Keratinocyte (primary cell): ENCODE data around the gene GIMAP8. TPM values are rescaled to one million over a fixed set of nuclear protein-coding genes. Genes with fewer than 3 reads are reported as not detected.
"Not testable (repeated sequence)": the region's sequence is repeated elsewhere in the genome, so short reads cannot be mapped to it uniquely, and the experiment has no call there.

ENCODE experiments used
- DNase-seq: peaks from one replicate; pipeline ENCODE4 v3.0.0-alpha.2; 2011; ENCODE audit warnings: low read depth, missing footprints, low spot score
- FAIRE-seq: peaks from 2 replicates; lab custom pipeline; 2011; peaks lifted over from hg19 to GRCh38; lab: Jason Lieb, UNC
- H2AFZ ChIP-seq: 2 replicates; pipeline ENCODE4 v1.6.0; 2012; ENCODE audit warnings: low read length, control low read depth, inconsistent platforms; ENCODE audit not compliant: control insufficient read depth
- H3K27ac ChIP-seq: 2 replicates; pipeline ENCODE4 v1.5.1; 2011; ENCODE audit warnings: low read length; ENCODE audit not compliant: control insufficient read depth, insufficient read depth
- H3K27me3 ChIP-seq: 3 replicates; pipeline ENCODE4 v1.6.0; 2011; ENCODE audit warnings: low read length; ENCODE audit not compliant: control insufficient read depth, insufficient read depth; ENCODE audit errors: extremely low read depth
- H3K36me3 ChIP-seq, 2 experiments: 2 replicates in 1 of 2; 3 replicates in 1 of 2; pipeline ENCODE4 v1.5.1; 2011; ENCODE audit warnings: low read length in 2 of 2, mild to moderate bottlenecking in 1 of 2; ENCODE audit not compliant: control insufficient read depth in 2 of 2, insufficient read depth in 2 of 2; ENCODE audit errors: extremely low read depth in 1 of 2
- H3K4me1 ChIP-seq: 3 replicates; pipeline ENCODE4 v1.5.1; 2011; ENCODE audit warnings: low read length; ENCODE audit not compliant: control insufficient read depth, insufficient read depth; ENCODE audit errors: extremely low read depth
- H3K4me2 ChIP-seq: 3 replicates; pipeline ENCODE4 v1.6.0; 2011; ENCODE audit warnings: low read depth, low read length; ENCODE audit not compliant: control insufficient read depth, insufficient read depth; ENCODE audit errors: extremely low read depth
- H3K4me3 ChIP-seq, 3 experiments: fragments of 200-600 bp in 1 of 3; sonication (generic) in 1 of 3; 2 replicates in 2 of 3; 3 replicates in 1 of 3; pipeline ENCODE4 v1.5.1; 2011 to 2016; ENCODE audit warnings: low read length in 3 of 3, mild to moderate bottlenecking in 3 of 3, control low read depth in 2 of 3, inconsistent platforms in 1 of 3, low read depth in 1 of 3, mixed read lengths in 1 of 3, mixed run types in 1 of 3, moderate library complexity in 1 of 3; ENCODE audit not compliant: control insufficient read depth in 2 of 3, insufficient read depth in 2 of 3; ENCODE audit errors: extremely low read depth in 1 of 3
- H3K79me2 ChIP-seq: 2 replicates; pipeline ENCODE4 v1.6.0; 2012; ENCODE audit warnings: low read length; ENCODE audit not compliant: control insufficient read depth, insufficient read depth
- H3K9ac ChIP-seq: 3 replicates; pipeline ENCODE4 v1.6.0; 2011; ENCODE audit warnings: low read length; ENCODE audit not compliant: control insufficient read depth, insufficient read depth; ENCODE audit errors: extremely low read depth
- H3K9me1 ChIP-seq: 3 replicates; pipeline ENCODE4 v1.6.0; 2011; ENCODE audit warnings: low read length; ENCODE audit not compliant: control insufficient read depth, insufficient read depth; ENCODE audit errors: extremely low read depth
- H3K9me3 ChIP-seq: 2 replicates; pipeline ENCODE4 v1.5.1; 2012; ENCODE audit warnings: low read depth, low read length; ENCODE audit not compliant: control insufficient read depth
- H4K20me1 ChIP-seq: 3 replicates; pipeline ENCODE4 v1.6.0; 2011; ENCODE audit warnings: low read length; ENCODE audit not compliant: control insufficient read depth, insufficient read depth; ENCODE audit errors: extremely low read depth
- CTCF ChIP-seq, 3 experiments: IDR thresholded peaks in 1 of 3; conservative IDR thresholded peaks in 1 of 3; optimal IDR thresholded peaks in 1 of 3; 2 replicates in 2 of 3; 3 replicates in 1 of 3; pipeline versions ENCODE3 to v1.5.1; 2011; ENCODE audit warnings: low read length in 3 of 3, mild to moderate bottlenecking in 3 of 3, moderate library complexity in 2 of 3, control low read depth in 1 of 3, inconsistent platforms in 1 of 3; ENCODE audit not compliant: insufficient read depth in 2 of 3; ENCODE audit errors: extremely low read depth in 1 of 3
- EZH2 ChIP-seq: IDR thresholded peaks from one replicate; pipeline ENCODE4 v1.6.1; 2012; ENCODE audit warnings: inconsistent platforms, mild to moderate bottlenecking, low read length, moderate library complexity
- dilution Hi-C: fragments of 300-500 bp; cut with MboI; formaldehyde crosslinking; loops from one replicate; pipeline ENCODE4 v1.7.0; 2020; ENCODE audit warnings: low sequenced_read_pairs; ENCODE audit not compliant: extremely low pct_ligation_motif_present
- polyA plus RNA-seq, 5 experiments: library from polyadenylated mRNA; depleted of rRNA in 3 of 5; stranded (reverse) in 3 of 5; stranded (forward) in 1 of 5; unstranded in 1 of 5; fragments of >200 nt; gene quantifications; 1 replicate in 1 of 5; 2 replicates in 3 of 5; 3 replicates in 1 of 5; pipeline versions ENCODE4 v1.2.1 to v1.2.3, GENCODE V29; 2011 to 2012; ENCODE audit warnings: missing spikeins in 2 of 5, low read depth in 1 of 5, low replicate concordance in 1 of 5

GIMAP8 gene
- polyA plus RNA-seq, 1 donor (not counting 4 experiments of a cell fraction or from before 2014, with no cell fraction given), result 0.26 TPM

GRCh38 chr7:150453181-150453580 is 2.8 kb downstream of the GIMAP8 start:
- peaks cover 5% of the 10 kb centered on the region for H3K9me3 ChIP-seq
- no peak overlapping the region for H2AFZ ChIP-seq
- H3K4me2 ChIP-seq, result no peak overlapping the region
- no peak overlapping the region for H3K27ac ChIP-seq
- DNase-seq (no peak), FAIRE-seq (no peak)
- TF ChIP-seq EZH2, result no peak
- no peak for TF ChIP-seq CTCF (optimal IDR thresholded peaks at IDR 0.05 in 1 of 3, IDR thresholded peaks at IDR 0.05 in 1 of 3, conservative IDR thresholded peaks at IDR 0.05 in 1 of 3; ENCODE audit: extremely low read depth in 1 of 3, insufficient read depth in 2 of 3, low read length in 3 of 3)
- peaks cover 3% of the 10 kb centered on the region for H3K27me3 ChIP-seq
- H4K20me1 ChIP-seq, result no peaks in the 10 kb centered on the region
- H3K4me1 ChIP-seq, result peaks cover 8% of the 10 kb centered on the region
- dilution Hi-C loops, result no loop called here
- H3K9me1 ChIP-seq, result no peaks in the 10 kb centered on the region
- no peaks in the 10 kb centered on the region for H3K36me3 ChIP-seq
- H3K79me2 ChIP-seq, result no peaks in the 10 kb centered on the region
- H3K4me3 ChIP-seq, result no peak overlapping the region
- H3K9ac ChIP-seq, result no peak overlapping the region

GRCh38 chr7:150453892-150454291 is 3.5 kb downstream of the GIMAP8 start:
- H3K9ac ChIP-seq, result no peak overlapping the region
- no peaks in the 10 kb centered on the region for H3K9me1 ChIP-seq
- no peak for TF ChIP-seq CTCF (optimal IDR thresholded peaks at IDR 0.05 in 1 of 3, IDR thresholded peaks at IDR 0.05 in 1 of 3, conservative IDR thresholded peaks at IDR 0.05 in 1 of 3; ENCODE audit: extremely low read depth in 1 of 3, insufficient read depth in 2 of 3, low read length in 3 of 3)
- TF ChIP-seq EZH2, result no peak
- no peak for FAIRE-seq
- no peak overlapping the region for H3K4me3 ChIP-seq
- H3K4me1 ChIP-seq, result peaks cover 8% of the 10 kb centered on the region
- DNase-seq, result no peak
- H3K36me3 ChIP-seq, result no peaks in the 10 kb centered on the region
- no peak overlapping the region for H3K4me2 ChIP-seq
- no peaks in the 10 kb centered on the region for H3K79me2 ChIP-seq
- no peak overlapping the region for H2AFZ ChIP-seq
- H3K9me3 ChIP-seq, result peaks cover 5% of the 10 kb centered on the region
- H3K27me3 ChIP-seq, result peaks cover 3% of the 10 kb centered on the region
- H4K20me1 ChIP-seq, result no peaks in the 10 kb centered on the region
- dilution Hi-C loops, result no loop called here
- no peak overlapping the region for H3K27ac ChIP-seq

GRCh38 chr7:150457064-150457463 is 6.6 kb downstream of the GIMAP8 start:
- H2AFZ ChIP-seq, FAIRE-seq, H3K27me3 ChIP-seq, H3K4me2 ChIP-seq, H3K79me2 ChIP-seq, H3K9ac ChIP-seq, H3K4me3 ChIP-seq, H3K4me1 ChIP-seq, dilution Hi-C loops, H3K36me3 ChIP-seq, H4K20me1 ChIP-seq, H3K9me1 ChIP-seq, H3K9me3 ChIP-seq: not testable (repeated sequence)
- peak overlapping the region; percentile 25 for H3K27ac ChIP-seq
- peak; percentile 60 for DNase-seq
